ENCODE results near the gene NOXA1.
"Not testable (repeated sequence)": the region's sequence is repeated elsewhere in the genome, so short reads cannot be mapped to it uniquely, and the experiment has no call there.

Gene NOXA1

GRCh38 chr9:137466389-137467085 is 43.3 kb downstream of the NOXA1 start:
- DNase-seq = not testable (repeated sequence)

DNA sequence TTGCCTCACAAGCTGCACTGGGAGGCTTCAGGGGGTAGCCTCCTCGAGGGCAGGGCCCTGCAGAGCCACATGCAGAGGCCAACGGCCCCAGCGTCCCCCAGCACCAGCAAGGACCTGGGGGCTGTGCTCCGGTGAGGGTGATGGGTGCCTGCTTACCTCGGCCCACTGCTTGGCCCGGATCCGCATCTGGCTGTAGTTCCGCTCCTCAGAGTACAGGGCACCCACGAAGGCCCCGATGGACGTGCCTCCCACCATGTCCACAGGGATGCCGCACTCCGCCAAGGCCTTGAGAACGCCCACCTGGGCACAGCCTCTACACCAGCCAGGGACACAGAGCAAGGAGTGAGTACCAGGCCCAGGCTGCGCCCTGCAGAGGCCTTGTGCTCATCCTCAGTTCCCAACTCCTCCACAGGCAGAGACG is 44.0 kb downstream of the NOXA1 start:
- peak; percentile 11 for DNase-seq

- DNase-seq = no peak
Observed at GRCh38 chr9:137467896-137468295, 44.7 kb downstream of the NOXA1 start.

DNA sequence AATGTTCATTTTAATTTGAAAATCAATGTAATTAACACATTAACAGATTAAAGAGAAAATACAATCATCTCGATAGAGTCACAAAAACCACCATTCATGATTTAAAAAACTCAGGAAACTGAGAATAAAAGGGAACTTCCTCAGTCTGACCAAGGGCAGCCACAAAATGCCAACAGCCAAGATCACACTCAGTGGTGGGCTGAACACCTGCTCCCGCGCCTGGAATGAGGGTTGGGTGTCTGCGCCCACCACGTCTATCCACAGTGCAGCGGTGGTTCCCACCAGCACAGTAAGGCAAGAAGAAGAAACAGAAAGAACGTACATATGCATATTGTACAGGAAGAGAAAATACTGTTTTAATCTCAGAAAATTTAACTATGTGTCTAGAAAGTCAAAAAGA is 47.6 kb downstream of the NOXA1 start:
- DNase-seq = no peak

DNA sequence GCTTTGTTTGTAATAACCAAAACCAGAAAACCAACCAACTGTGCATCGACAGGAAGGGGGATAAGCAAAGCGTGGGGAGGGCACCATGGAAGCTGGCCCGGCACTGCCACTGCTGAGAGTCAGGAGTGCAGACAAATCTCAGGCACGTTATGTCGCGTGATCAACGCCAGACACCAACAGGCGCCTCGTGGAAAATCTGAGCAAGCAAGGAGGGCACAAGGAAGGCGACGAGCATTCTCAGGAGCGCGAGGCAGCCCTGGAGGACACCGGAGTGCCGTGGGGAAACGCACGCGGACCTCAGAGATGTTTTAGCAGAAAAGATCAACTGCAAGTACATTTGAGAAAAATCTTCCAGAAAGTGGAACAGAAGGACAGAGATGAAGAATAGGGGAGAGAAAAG is 51.1 kb downstream of the NOXA1 start:
- no peak for DNase-seq

DNA sequence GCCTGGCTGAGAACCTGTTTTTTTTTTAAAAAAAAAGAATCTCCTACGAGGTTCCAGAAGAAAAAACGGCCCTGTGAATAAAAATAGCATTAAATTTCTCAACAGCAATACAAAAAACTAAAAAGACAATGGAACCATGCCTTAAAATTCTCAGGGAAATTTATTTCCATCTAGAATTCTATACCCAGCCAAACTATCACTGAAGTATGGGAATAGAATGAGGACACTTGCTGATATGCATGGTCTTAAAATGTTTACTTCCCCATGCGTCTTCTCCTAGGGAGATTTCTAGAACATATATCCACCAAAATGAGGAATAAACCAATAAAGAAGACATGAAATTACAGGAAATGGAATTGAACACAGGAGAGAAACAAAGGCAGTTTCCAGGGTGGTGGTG is 52.5 kb downstream of the NOXA1 start:
- DNase-seq = no peak

- DNase-seq = no peak
Observed at GRCh38 chr9:137476856-137477255, 53.7 kb downstream of the NOXA1 start.

- DNase-seq = no peak
Observed at GRCh38 chr9:137477778-137478612, 54.8 kb downstream of the NOXA1 start.

GRCh38 chr9:137478613-137478961 is 55.4 kb downstream of the NOXA1 start:
- DNase-seq = no peak

DNA sequence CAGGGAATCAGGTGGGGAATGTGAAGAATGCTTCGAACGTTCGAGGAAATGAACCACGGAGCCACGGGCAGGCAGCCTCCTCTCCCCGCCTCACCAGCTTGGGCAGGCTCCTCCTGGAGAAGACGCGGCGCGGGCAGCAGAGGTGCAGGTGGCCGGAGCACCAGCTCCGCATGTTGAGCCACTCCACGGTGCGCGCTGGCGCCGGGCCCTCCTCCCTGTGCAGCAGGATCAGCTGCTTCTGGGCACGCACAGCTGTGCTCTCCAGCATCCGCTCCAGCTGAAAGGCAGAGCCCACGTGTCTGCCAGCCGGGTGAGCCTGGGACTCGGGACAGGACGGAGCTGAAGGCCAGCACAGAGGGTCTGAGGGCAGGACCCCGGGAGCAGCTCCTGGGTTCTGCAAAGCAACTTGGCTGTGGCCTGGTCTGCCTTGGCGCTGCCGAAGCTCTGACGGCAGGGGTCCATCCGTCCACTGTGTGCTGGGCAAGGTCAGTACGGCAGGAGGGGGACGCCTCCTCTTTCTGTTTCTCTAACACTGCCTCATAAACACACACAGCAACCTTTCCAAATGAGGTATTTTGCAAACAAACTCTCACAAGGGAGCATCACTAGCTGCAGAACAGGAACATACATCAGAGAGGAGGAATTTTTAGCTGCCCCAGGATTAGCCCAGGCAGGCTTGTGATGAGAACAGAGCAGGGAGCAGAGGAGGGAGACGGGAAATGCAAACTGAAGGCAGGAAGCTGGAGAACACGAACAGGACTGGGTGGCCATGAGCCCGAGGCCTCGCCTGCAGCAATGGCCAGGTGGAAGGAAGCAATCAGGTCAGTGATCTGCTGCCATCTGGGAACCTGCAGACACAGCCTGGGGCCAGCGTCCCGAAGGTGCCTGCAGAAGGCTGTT is 56.0 kb downstream of the NOXA1 start:
- DNase-seq = peak; percentile 58

DNA sequence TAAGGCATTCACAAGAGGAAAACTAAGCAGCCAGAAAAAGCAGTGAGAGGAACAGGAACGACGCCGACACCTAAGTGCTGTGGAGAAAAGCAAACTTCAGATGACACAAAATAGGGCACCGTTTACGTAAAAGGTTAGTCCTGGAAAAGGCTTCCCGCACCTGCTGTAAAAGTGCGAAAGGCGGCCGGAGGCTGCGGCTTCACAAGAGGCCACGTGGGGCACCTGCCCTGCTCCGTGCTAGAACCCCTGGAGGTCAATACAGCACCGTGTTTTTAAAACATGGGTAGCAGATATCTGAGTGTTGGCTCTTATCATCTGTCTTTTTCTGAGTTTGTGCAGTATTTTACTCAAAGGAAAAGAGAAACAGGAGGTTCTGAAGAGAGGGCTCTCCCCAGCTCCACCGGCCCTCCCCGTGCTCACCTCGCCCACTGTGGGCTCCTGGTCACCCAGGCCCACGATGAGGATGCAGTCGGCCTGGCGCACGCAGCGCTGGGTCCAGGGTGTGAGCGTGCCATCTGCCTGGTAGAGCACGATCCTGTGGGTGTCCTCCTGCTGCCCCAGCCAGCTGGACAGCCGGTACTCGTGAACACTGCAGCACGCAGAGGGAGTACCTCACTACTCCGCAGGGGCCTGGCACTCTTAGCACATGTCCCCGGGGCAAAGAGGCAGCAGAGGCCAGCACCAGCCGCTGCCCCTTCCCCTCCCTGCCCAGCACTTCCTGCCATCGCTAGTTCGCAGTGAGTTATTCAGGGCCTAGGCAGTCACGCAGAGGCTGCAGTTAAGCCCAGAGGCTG is 56.9 kb downstream of the NOXA1 start:
- DNase-seq = no peak

- DNase-seq = peak; percentile 13
Observed at GRCh38 chr9:137480686-137481683, 57.8 kb downstream of the NOXA1 start.

GRCh38 chr9:137482094-137482781 is 59.0 kb downstream of the NOXA1 start:
- peak; percentile 51 for DNase-seq
